Right renal cortex interstitium (tissue), 3 donors: Measurements from ENCODE around the gene SCPEP1. TPM values are rescaled to one million over a fixed set of nuclear protein-coding genes. Genes with fewer than 3 reads are reported as not detected.
"Not testable (repeated sequence)": the region's sequence is repeated elsewhere in the genome, so short reads cannot be mapped to it uniquely, and the experiment has no call there.

Source experiments
- DNase-seq, 3 donors: peaks; one replicate each; pipeline ENCODE4 v3.0.0-alpha.2; 2013; ENCODE audit warnings: low read depth in 3 of 3, low spot score in 2 of 3
- polyA plus RNA-seq, 3 donors: library from polyadenylated mRNA; unstranded; fragments of 120-200 nt; gene quantifications; one replicate each; pipeline ENCODE4 v1.2.1, GENCODE V29; 2013; ENCODE audit not compliant: insufficient read length in 3 of 3

Gene SCPEP1
- polyA plus RNA-seq: 100 to 1,000 TPM in 1 of 3 donors, 10 to 100 TPM in 2; 88.1 to 124 (median 99.5) TPM

GRCh38 chr17:56977673-56978395 is at the start of gene SCPEP1:
SCPEP1 (plus strand) TSS chr17:56978131; CDS start chr17:56978160, 29 bp downstream.
- peak; percentile 37 to 67 (median 53) for DNase-seq

GRCh38 chr17:56928586-56928985 is 49.3 kb upstream of the SCPEP1 start:
- DNase-seq: no peak

- DNase-seq: no peak
Observed at GRCh38 chr17:56929362-56929969, 48.5 kb upstream of the SCPEP1 start.

- DNase-seq: no peak
Observed at GRCh38 chr17:56930739-56931337, 47.1 kb upstream of the SCPEP1 start.

- no peak for DNase-seq
Observed at GRCh38 chr17:56933151-56933745, 44.7 kb upstream of the SCPEP1 start.

- no peak for DNase-seq
Observed at GRCh38 chr17:56933868-56934267, 44.1 kb upstream of the SCPEP1 start.

- no peak for DNase-seq
Observed at GRCh38 chr17:56934280-56934679, 43.7 kb upstream of the SCPEP1 start.

- DNase-seq: no peak
Observed at GRCh38 chr17:56935461-56935860, 42.5 kb upstream of the SCPEP1 start.

GRCh38 chr17:56936697-56937322 is 41.1 kb upstream of the SCPEP1 start:
- DNase-seq: no peak

- no peak for DNase-seq
Observed at GRCh38 chr17:56937687-56938086, 40.2 kb upstream of the SCPEP1 start.

- not testable (repeated sequence) for DNase-seq
Observed at GRCh38 chr17:56938206-56938605, 39.7 kb upstream of the SCPEP1 start.

GRCh38 chr17:56939869-56940484 is 38.0 kb upstream of the SCPEP1 start:
- DNase-seq: peak; percentile 40 to 51 (median 45)

- DNase-seq: no peak
Observed at GRCh38 chr17:56943505-56944125, 34.3 kb upstream of the SCPEP1 start.

- no peak for DNase-seq
Observed at GRCh38 chr17:56945938-56946505, 31.9 kb upstream of the SCPEP1 start.

GRCh38 chr17:56947741-56948140 is 30.2 kb upstream of the SCPEP1 start:
- no peak for DNase-seq

GRCh38 chr17:56948491-56948890 is 29.4 kb upstream of the SCPEP1 start:
- no peak for DNase-seq

- DNase-seq: no peak
Observed at GRCh38 chr17:56949595-56949994, 28.3 kb upstream of the SCPEP1 start.

GRCh38 chr17:56956992-56957391 is 20.9 kb upstream of the SCPEP1 start:
- DNase-seq: no peak

- DNase-seq: peak; percentile 82 to 88 (median 82)
Observed at GRCh38 chr17:56960596-56961538, 17.1 kb upstream of the SCPEP1 start, which contains the start of gene COIL. COIL (minus strand) TSS chr17:56961050; CDS start chr17:56961019, 31 bp downstream.
